WTC11 (cell line): ENCODE results near the gene WWP2.

Source experiments
- ATF1 ChIP-seq: sonication (generic); formaldehyde crosslinking; IDR thresholded peaks from 2 replicates; pipeline ENCODE4 v1.8.1; 2023; ENCODE audit warnings: mild to moderate bottlenecking, moderate library complexity, missing genetic modification reagents
- CTCF ChIP-seq: fragments of 200-600 bp; IDR thresholded peaks from 2 replicates; pipeline ENCODE4 v1.8.0; 2022; ENCODE audit warnings: antibody characterized with exemption
- ELF4 ChIP-seq: sonication (generic); formaldehyde crosslinking; IDR thresholded peaks from 2 replicates; pipeline ENCODE4 v1.8.1; 2022; ENCODE audit warnings: low read depth, mild to moderate bottlenecking, moderate library complexity, missing genetic modification reagents
- RELA ChIP-seq: sonication (generic); formaldehyde crosslinking; IDR thresholded peaks from 2 replicates; pipeline ENCODE4 v1.8.1; 2022; ENCODE audit warnings: missing genetic modification reagents, mild to moderate bottlenecking, borderline replicate concordance
- SP1 ChIP-seq: sonication (generic); formaldehyde crosslinking; conservative IDR thresholded peaks from 2 replicates; pipeline ENCODE4 v1.8.1; 2022; ENCODE audit warnings: missing genetic modification reagents
- STAT6 ChIP-seq: sonication (generic); formaldehyde crosslinking; conservative IDR thresholded peaks from 2 replicates; pipeline ENCODE4 v1.8.1; 2023; ENCODE audit warnings: mild to moderate bottlenecking, low read depth, missing genetic modification reagents, moderate library complexity
- ZNF138 ChIP-seq: sonication (generic); formaldehyde crosslinking; conservative IDR thresholded peaks from 2 replicates; pipeline ENCODE4 v1.8.1; 2022; ENCODE audit warnings: mild to moderate bottlenecking, moderate library complexity, missing genetic modification reagents
- ZNF317 ChIP-seq: sonication (generic); formaldehyde crosslinking; IDR thresholded peaks from 2 replicates; pipeline ENCODE4 v1.8.1; 2023; ENCODE audit warnings: low read depth, mild to moderate bottlenecking, moderate library complexity, missing genetic modification reagents, borderline replicate concordance
- ZNF423 ChIP-seq: fragments of 250-450 bp; sonication (Bioruptor Pico); IDR thresholded peaks from 2 replicates; pipeline ENCODE4 v2.1.2; 2022; ENCODE audit warnings: mild to moderate bottlenecking, moderate library complexity
- TF ChIP-seq, protein P1 (sequence below): sonication (generic); formaldehyde crosslinking; IDR thresholded peaks from 2 replicates; pipeline ENCODE4 v1.8.0; 2022; ENCODE audit warnings: mild to moderate bottlenecking, missing genetic modification reagents
- TF ChIP-seq, protein P2 (sequence below): sonication (generic); formaldehyde crosslinking; IDR thresholded peaks from 2 replicates; pipeline ENCODE4 v1.8.1; 2023; ENCODE audit warnings: mild to moderate bottlenecking, missing genetic modification reagents, borderline replicate concordance

DNA sequence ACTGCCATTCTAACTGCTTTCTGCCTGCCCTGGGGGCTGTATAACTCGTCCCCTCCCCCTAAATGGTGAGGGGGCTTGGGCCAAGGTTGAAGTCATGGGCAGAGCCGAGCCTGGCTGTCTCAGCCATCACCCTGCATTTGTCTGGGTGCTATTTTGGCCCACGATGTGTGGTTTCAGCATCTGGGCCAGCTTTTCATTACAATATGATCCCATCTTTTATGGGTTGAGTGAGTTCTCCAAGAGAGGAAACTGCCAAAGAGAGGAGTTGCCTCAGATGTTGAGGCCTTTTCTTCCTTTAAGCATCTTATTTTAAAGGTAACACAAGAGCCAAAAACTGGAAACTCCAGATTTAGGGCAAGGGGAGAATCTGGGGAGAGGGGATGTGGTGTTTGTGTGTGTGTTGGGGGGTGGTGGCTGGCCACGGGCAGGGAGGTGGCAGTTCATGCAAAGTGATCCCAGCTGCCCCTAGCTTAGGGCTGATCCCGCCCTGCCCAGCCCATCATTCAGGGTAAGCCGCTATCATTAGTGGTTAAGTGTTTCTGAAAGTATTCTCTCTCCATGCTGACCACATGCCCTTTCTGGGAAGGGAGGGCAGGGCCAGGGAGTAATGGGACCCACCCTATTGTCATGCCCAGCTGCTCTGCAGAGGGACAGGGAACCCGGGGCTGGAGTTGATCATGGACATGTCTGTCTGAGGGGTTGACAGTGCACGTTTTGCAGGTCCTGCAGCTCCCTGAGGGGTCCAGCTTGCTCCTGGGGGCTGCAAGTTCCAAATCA is 105.8 kb downstream of the WWP2 start:
- TF ChIP-seq CTCF, result no peak
- TF ChIP-seq, protein P1, sequence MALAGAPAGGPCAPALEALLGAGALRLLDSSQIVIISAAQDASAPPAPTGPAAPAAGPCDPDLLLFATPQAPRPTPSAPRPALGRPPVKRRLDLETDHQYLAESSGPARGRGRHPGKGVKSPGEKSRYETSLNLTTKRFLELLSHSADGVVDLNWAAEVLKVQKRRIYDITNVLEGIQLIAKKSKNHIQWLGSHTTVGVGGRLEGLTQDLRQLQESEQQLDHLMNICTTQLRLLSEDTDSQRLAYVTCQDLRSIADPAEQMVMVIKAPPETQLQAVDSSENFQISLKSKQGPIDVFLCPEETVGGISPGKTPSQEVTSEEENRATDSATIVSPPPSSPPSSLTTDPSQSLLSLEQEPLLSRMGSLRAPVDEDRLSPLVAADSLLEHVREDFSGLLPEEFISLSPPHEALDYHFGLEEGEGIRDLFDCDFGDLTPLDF, result no peak
- TF ChIP-seq ZNF423, result no peak
- no peak for TF ChIP-seq STAT6 (CRISPR knock-in tag)
- no peak for TF ChIP-seq ATF1 (CRISPR knock-in tag)
- no peak for TF ChIP-seq ZNF138 (CRISPR knock-in tag)
- no peak for TF ChIP-seq RELA (CRISPR knock-in tag)
- no peak for TF ChIP-seq ELF4 (CRISPR knock-in tag)
- no peak for TF ChIP-seq ZNF317 (CRISPR knock-in tag)
- TF ChIP-seq, protein P2, sequence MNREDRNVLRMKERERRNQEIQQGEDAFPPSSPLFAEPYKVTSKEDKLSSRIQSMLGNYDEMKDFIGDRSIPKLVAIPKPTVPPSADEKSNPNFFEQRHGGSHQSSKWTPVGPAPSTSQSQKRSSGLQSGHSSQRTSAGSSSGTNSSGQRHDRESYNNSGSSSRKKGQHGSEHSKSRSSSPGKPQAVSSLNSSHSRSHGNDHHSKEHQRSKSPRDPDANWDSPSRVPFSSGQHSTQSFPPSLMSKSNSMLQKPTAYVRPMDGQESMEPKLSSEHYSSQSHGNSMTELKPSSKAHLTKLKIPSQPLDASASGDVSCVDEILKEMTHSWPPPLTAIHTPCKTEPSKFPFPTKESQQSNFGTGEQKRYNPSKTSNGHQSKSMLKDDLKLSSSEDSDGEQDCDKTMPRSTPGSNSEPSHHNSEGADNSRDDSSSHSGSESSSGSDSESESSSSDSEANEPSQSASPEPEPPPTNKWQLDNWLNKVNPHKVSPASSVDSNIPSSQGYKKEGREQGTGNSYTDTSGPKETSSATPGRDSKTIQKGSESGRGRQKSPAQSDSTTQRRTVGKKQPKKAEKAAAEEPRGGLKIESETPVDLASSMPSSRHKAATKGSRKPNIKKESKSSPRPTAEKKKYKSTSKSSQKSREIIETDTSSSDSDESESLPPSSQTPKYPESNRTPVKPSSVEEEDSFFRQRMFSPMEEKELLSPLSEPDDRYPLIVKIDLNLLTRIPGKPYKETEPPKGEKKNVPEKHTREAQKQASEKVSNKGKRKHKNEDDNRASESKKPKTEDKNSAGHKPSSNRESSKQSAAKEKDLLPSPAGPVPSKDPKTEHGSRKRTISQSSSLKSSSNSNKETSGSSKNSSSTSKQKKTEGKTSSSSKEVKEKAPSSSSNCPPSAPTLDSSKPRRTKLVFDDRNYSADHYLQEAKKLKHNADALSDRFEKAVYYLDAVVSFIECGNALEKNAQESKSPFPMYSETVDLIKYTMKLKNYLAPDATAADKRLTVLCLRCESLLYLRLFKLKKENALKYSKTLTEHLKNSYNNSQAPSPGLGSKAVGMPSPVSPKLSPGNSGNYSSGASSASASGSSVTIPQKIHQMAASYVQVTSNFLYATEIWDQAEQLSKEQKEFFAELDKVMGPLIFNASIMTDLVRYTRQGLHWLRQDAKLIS, result no peak
- TF ChIP-seq SP1 (CRISPR knock-in tag), result no peak
